Neuronal stem cell (in vitro differentiated cells): ENCODE results near the gene SYT13.
A peak's percentile ranks its signal among the peaks of the same experiment; 100 is the strongest.

Experiments
- DNase-seq: peaks from one replicate; pipeline ENCODE4 v3.0.0-alpha.2; 2013; ENCODE audit warnings: low spot score
- H2AFZ ChIP-seq: one replicate; pipeline ENCODE4 v1.6.1; 2013; ENCODE audit warnings: mild to moderate bottlenecking, low read length, inconsistent platforms
- H2AK5ac ChIP-seq: 2 replicates; pipeline ENCODE4 v1.6.1; 2013; ENCODE audit warnings: low read depth, mild to moderate bottlenecking, inconsistent platforms, low read length, moderate library complexity, mixed read lengths
- H2BK120ac ChIP-seq: 2 replicates; pipeline ENCODE4 v1.6.1; 2013; ENCODE audit warnings: low read depth, mild to moderate bottlenecking, inconsistent platforms, low read length, moderate library complexity, mixed read lengths
- H2BK12ac ChIP-seq: one replicate; pipeline ENCODE4 v1.6.1; 2013; ENCODE audit warnings: low read length, inconsistent platforms
- H2BK15ac ChIP-seq: 2 replicates; pipeline ENCODE4 v1.6.1; 2013; ENCODE audit warnings: mild to moderate bottlenecking, low read length, inconsistent platforms, mixed read lengths
- H2BK5ac ChIP-seq: one replicate; pipeline ENCODE4 v1.6.1; 2013; ENCODE audit warnings: inconsistent platforms, mild to moderate bottlenecking, low read length, moderate library complexity
- H3K14ac ChIP-seq: one replicate; pipeline ENCODE4 v1.6.1; 2013; ENCODE audit warnings: low read length, inconsistent platforms
- H3K18ac ChIP-seq: 2 replicates; pipeline ENCODE4 v1.6.1; 2013; ENCODE audit warnings: low read length, inconsistent platforms
- H3K23ac ChIP-seq: 2 replicates; pipeline ENCODE4 v1.6.1; 2013; ENCODE audit warnings: low read depth, mild to moderate bottlenecking, mixed read lengths, low read length, inconsistent platforms; ENCODE audit not compliant: poor library complexity
- H3K27ac ChIP-seq: replicated peaks from 3 replicates; pipeline ENCODE4 v1.5.1; 2013; ENCODE audit warnings: low read length, inconsistent platforms
- H3K27me3 ChIP-seq, 3 experiments: 2 replicates each; pipeline ENCODE4 v1.6.1; 2013; ENCODE audit warnings: low read length in 3 of 3, mild to moderate bottlenecking in 2 of 3, inconsistent platforms in 1 of 3, low read depth in 1 of 3, mixed read lengths in 1 of 3, moderate library complexity in 1 of 3; ENCODE audit not compliant: control insufficient read depth in 3 of 3, insufficient read depth in 3 of 3
- H3K36me3 ChIP-seq, 2 donors: replicated peaks in 1 of 2; 2 replicates each; pipeline ENCODE4 v1.6.1; 2013; ENCODE audit warnings: low read length in 2 of 2; ENCODE audit not compliant: control insufficient read depth in 2 of 2, insufficient read depth in 2 of 2
- H3K4ac ChIP-seq: 2 replicates; pipeline ENCODE4 v1.6.1; 2013; ENCODE audit warnings: inconsistent platforms, mild to moderate bottlenecking, low read length, moderate library complexity
- H3K4me1 ChIP-seq, 2 donors: 1 replicate in 1 of 2; 2 replicates in 1 of 2; pipeline ENCODE4 v1.6.1; 2013; ENCODE audit warnings: low read length in 2 of 2, low read depth in 1 of 2; ENCODE audit not compliant: control insufficient read depth in 2 of 2, insufficient read depth in 1 of 2
- H3K4me2 ChIP-seq: one replicate; pipeline ENCODE4 v1.6.1; 2013; ENCODE audit warnings: mild to moderate bottlenecking, low read length, inconsistent platforms; ENCODE audit not compliant: insufficient read depth, poor library complexity, severe bottlenecking
- H3K4me3 ChIP-seq, 2 donors: 2 replicates each; pipeline ENCODE4 v1.5.1; 2013; ENCODE audit warnings: low read length in 2 of 2, mild to moderate bottlenecking in 2 of 2, inconsistent platforms in 1 of 2, moderate library complexity in 1 of 2
- H3K79me1 ChIP-seq: one replicate; pipeline ENCODE4 v1.6.1; 2013; ENCODE audit warnings: low read depth, mild to moderate bottlenecking, inconsistent platforms, low read length, moderate library complexity
- H3K9ac ChIP-seq: one replicate; pipeline ENCODE4 v1.6.1; 2013; ENCODE audit warnings: mild to moderate bottlenecking, low read depth, low read length, inconsistent platforms; ENCODE audit not compliant: poor library complexity
- H3K9me3 ChIP-seq, 2 donors: replicated peaks in 1 of 2; 2 replicates each; pipeline versions ENCODE3 to v1.6.1; 2013; ENCODE audit warnings: low read length in 2 of 2, mild to moderate bottlenecking in 2 of 2, inconsistent platforms in 1 of 2, low read depth in 1 of 2, mixed read lengths in 1 of 2, moderate library complexity in 1 of 2; ENCODE audit not compliant: control insufficient read depth in 2 of 2, insufficient read depth in 1 of 2
- H4K8ac ChIP-seq: one replicate; pipeline ENCODE4 v1.6.1; 2013; ENCODE audit warnings: low read depth, mild to moderate bottlenecking, inconsistent platforms, low read length, moderate library complexity
- H4K91ac ChIP-seq: one replicate; pipeline ENCODE4 v1.6.1; 2013; ENCODE audit warnings: low read length, low read depth, mild to moderate bottlenecking, inconsistent platforms; ENCODE audit not compliant: poor library complexity
- WGBS, 2 donors: extraction: QIAGEN DNeasy Blood & Tissue Kit; methylation state at CpG; one replicate each; pipeline ENCODE4 v1.1.7; 2013; ENCODE audit warnings: missing lambda C conversion rate in 2 of 2, mixed read lengths in 1 of 2; ENCODE audit not compliant: insufficient read length in 2 of 2, insufficient replicate concordance in 1 of 2; ENCODE audit errors: extremely low coverage in 2 of 2; 5-methylcytosine and 5-hydroxymethylcytosine counted together

The SYT13 gene

GRCh38 chr11:45301537-45302246 lies 15.6 kb upstream of the SYT13 start:
- Histone ChIP-seq H2BK5ac (no peak overlapping the region), H3K27ac (no peak overlapping the region), H2BK120ac (no peak overlapping the region), H3K4me3 (no peak overlapping the region), H4K8ac (no peak overlapping the region), H3K4ac (no peak overlapping the region), H3K79me1 (no peaks in the 10 kb centered on the region), H4K91ac (no peak overlapping the region), H3K4me1 (no peaks in the 10 kb centered on the region), H3K14ac (no peak overlapping the region), H3K9ac (no peak overlapping the region), H2AK5ac (peak overlapping the region; percentile 22), H3K36me3 (no peaks in the 10 kb centered on the region), H3K9me3 (no peaks in the 10 kb centered on the region), H3K4me2 (no peak overlapping the region), H2BK12ac (no peak overlapping the region), H2AFZ (no peak overlapping the region), H3K27me3 (peaks cover 0 to 50% (median 0%) of the 10 kb centered on the region in 3 experiments), H3K18ac (peak overlapping the region; percentile 19), H2BK15ac (no peak overlapping the region), H3K23ac (no peak overlapping the region)
- WGBS, 2 donors: no CpG with 5 or more reads among the region's 7 CpGs
- no peak for DNase-seq

GRCh38 chr11:45300715-45301114 lies 14.6 kb upstream of the SYT13 start:
- no CpG with 5 or more reads among the region's 3 CpGs for WGBS, 2 donors
- no peaks in the 10 kb centered on the region for H3K9me3 ChIP-seq
- H4K91ac ChIP-seq: no peak overlapping the region

GRCh38 chr11:45298718-45299117 lies 12.6 kb upstream of the SYT13 start:
- Histone ChIP-seq H3K4me2 (no peak overlapping the region), H2BK15ac (no peak overlapping the region), H2BK120ac (no peak overlapping the region), H2AK5ac (no peak overlapping the region), H3K9me3 (no peaks in the 10 kb centered on the region), H2AFZ (no peak overlapping the region), H3K79me1 (no peaks in the 10 kb centered on the region), H3K23ac (no peak overlapping the region), H4K8ac (no peak overlapping the region), H2BK12ac (no peak overlapping the region), H3K18ac (no peak overlapping the region), H3K27me3 (peaks cover 0 to 31% (median 0%) of the 10 kb centered on the region in 3 experiments), H3K36me3 (no peaks in the 10 kb centered on the region), H3K4me3 (no peak overlapping the region), H3K27ac (no peak overlapping the region), H3K4ac (no peak overlapping the region), H3K9ac (no peak overlapping the region), H3K4me1 (no peaks in the 10 kb centered on the region), H4K91ac (no peak overlapping the region), H3K14ac (no peak overlapping the region), H2BK5ac (no peak overlapping the region)
- DNase-seq: no peak
- WGBS, 2 donors: no CpG with 5 or more reads among the region's 7 CpGs

More at GRCh38 chr11:45300715-45301114, 14.6 kb upstream of the SYT13 start:
- Histone ChIP-seq H3K9ac (no peak overlapping the region), H4K8ac (no peak overlapping the region), H3K4me1 (no peaks in the 10 kb centered on the region), H3K4me3 (no peak overlapping the region), H3K4me2 (no peak overlapping the region), H3K36me3 (no peaks in the 10 kb centered on the region), H3K18ac (no peak overlapping the region), H2AFZ (no peak overlapping the region), H3K79me1 (no peaks in the 10 kb centered on the region), H2BK120ac (no peak overlapping the region), H3K4ac (no peak overlapping the region), H2AK5ac (no peak overlapping the region), H3K27me3 (peaks cover 0 to 50% (median 0%) of the 10 kb centered on the region in 3 experiments), H2BK5ac (no peak overlapping the region), H2BK15ac (no peak overlapping the region), H2BK12ac (no peak overlapping the region), H3K27ac (no peak overlapping the region), H3K14ac (no peak overlapping the region), H3K23ac (no peak overlapping the region)
- no peak for DNase-seq

GRCh38 chr11:45296075-45296474 lies 9.9 kb upstream of the SYT13 start:
- H3K4ac ChIP-seq: no peak overlapping the region
- DNase-seq: no peak
- H3K18ac ChIP-seq: no peak overlapping the region
- H2AFZ ChIP-seq: no peak overlapping the region
- H3K9me3 ChIP-seq: no peaks in the 10 kb centered on the region
- no peak overlapping the region for H3K27ac ChIP-seq
- H3K9ac ChIP-seq: no peak overlapping the region
- H2BK15ac ChIP-seq: no peak overlapping the region
- no peaks in the 10 kb centered on the region for H3K79me1 ChIP-seq
- no peak overlapping the region for H2BK5ac ChIP-seq
- no peaks in the 10 kb centered on the region for H3K36me3 ChIP-seq
- H2BK120ac ChIP-seq: no peak overlapping the region
- no peak overlapping the region for H3K4me3 ChIP-seq
- H3K23ac ChIP-seq: no peak overlapping the region
- no peak overlapping the region for H3K14ac ChIP-seq
- no peak overlapping the region for H2AK5ac ChIP-seq
- H3K4me2 ChIP-seq: no peak overlapping the region
- WGBS, 2 donors: no CpG with 5 or more reads among the region's 3 CpGs
- H3K27me3 ChIP-seq: peaks cover 0 to 17% (median 0%) of the 10 kb centered on the region in 3 experiments
- H2BK12ac ChIP-seq: no peak overlapping the region
- H4K8ac ChIP-seq: no peak overlapping the region
- no peak overlapping the region for H4K91ac ChIP-seq
- no peaks in the 10 kb centered on the region for H3K4me1 ChIP-seq
